ENCODE measurements around the gene CNIH2. TPM values are rescaled to one million over a fixed set of nuclear protein-coding genes. Genes with fewer than 3 reads are reported as not detected.
A peak's percentile ranks its signal among the peaks of the same experiment; 100 is the strongest.

CNIH2 gene
- total RNA-seq, 1 experiment from 2014 or later: 12.9 TPM

- peak; percentile 89; the same call in 1 of the 2 replicates for TF ChIP-seq NFE2L1 (CRISPR knock-in tag; IDR thresholded peaks at IDR 0.05)
- TF ChIP-seq, protein P1, sequence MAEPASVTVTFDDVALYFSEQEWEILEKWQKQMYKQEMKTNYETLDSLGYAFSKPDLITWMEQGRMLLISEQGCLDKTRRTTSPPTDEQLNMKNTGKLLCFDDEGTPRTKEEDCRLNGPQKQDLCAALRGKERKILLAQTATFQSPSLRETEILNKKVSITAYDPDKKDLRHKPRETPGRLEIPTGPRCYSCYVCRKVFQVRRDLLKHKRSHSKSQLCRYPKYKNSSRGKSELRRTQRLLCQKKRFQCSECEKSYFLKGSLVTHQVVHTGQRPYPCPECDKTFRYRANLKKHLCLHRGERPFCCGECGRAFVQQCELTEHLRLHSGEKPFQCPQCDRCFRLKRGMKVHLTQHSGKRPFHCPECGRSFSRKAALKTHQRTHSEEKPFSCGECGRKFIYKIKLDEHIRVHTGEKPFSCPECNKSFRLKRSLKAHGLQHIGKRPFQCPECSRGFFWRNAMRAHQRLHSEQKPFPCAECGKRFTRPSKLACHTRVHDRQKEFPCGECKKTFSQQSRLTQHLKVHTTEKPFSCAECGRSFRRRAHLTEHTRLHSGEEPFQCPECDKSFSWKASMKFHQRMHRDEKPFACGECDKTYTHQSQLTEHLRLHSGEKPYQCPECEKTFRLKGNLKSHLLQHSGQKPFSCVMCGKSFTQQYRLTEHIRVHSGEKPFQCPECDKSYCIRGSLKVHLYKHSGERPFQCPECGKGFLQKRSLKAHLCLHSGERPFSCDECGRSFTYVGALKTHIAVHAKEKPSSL (CRISPR knock-in tag; conservative IDR thresholded peaks at IDR 0.05): no peak
- no peak for TF ChIP-seq SOX15 (CRISPR knock-in tag; IDR thresholded peaks at IDR 0.05)
- peak; percentile 82 for TF ChIP-seq E2F5 (CRISPR knock-in tag; IDR thresholded peaks at IDR 0.05)
- TF ChIP-seq ZNF512 (CRISPR knock-in tag; IDR thresholded peaks at IDR 0.05; ENCODE audit: borderline replicate concordance): no peak; the same call in 1 of the 2 replicates
- TF ChIP-seq TEAD4 (CRISPR knock-in tag; IDR thresholded peaks at IDR 0.05): no peak
- peak; percentile 58; the same call in 1 of the 2 replicates for TF ChIP-seq ARID4B (CRISPR knock-in tag; IDR thresholded peaks at IDR 0.05; ENCODE audit: borderline replicate concordance)
- TF ChIP-seq NR1H2 (CRISPR knock-in tag; IDR thresholded peaks at IDR 0.05): no peak
- no peak for TF ChIP-seq ZNF532 (CRISPR knock-in tag; IDR thresholded peaks at IDR 0.05; ENCODE audit: borderline replicate concordance)
- TF ChIP-seq ETV6 (CRISPR knock-in tag; IDR thresholded peaks at IDR 0.05): peak; percentile 78
- no peak for TF ChIP-seq GTF2I (CRISPR knock-in tag; conservative IDR thresholded peaks at IDR 0.05)
- no peak; the same call in 1 of the 2 replicates for TF ChIP-seq SP1 (CRISPR knock-in tag; conservative IDR thresholded peaks at IDR 0.05)
- peak; percentile 94 for TF ChIP-seq RELA (CRISPR knock-in tag; IDR thresholded peaks at IDR 0.05; ENCODE audit: borderline replicate concordance)
- peak; percentile 90 for TF ChIP-seq TCF7 (CRISPR knock-in tag; IDR thresholded peaks at IDR 0.05; ENCODE audit: low read depth)
- peak; percentile 65; the same call in 1 of the 2 replicates for TF ChIP-seq E2F1 (CRISPR knock-in tag; IDR thresholded peaks at IDR 0.05)
- 0 out of 2 replicates have a peak, but pooled peaks have one; percentile 20 for TF ChIP-seq HMGXB4 (CRISPR knock-in tag; IDR thresholded peaks at IDR 0.05)
- TF ChIP-seq ELF4 (CRISPR knock-in tag; IDR thresholded peaks at IDR 0.05; ENCODE audit: low read depth): peak; percentile 89
- no peak for TF ChIP-seq TP53 (CRISPR knock-in tag; IDR thresholded peaks at IDR 0.05)
- TF ChIP-seq CBFB (CRISPR knock-in tag; IDR thresholded peaks at IDR 0.05; ENCODE audit: low read depth): no peak
- no peak for TF ChIP-seq NFYB (CRISPR knock-in tag; conservative IDR thresholded peaks at IDR 0.05; ENCODE audit: low read depth)
- TF ChIP-seq EMX1 (CRISPR knock-in tag; IDR thresholded peaks at IDR 0.05): no peak
- TF ChIP-seq OVOL2 (CRISPR knock-in tag; IDR thresholded peaks at IDR 0.05; ENCODE audit: borderline replicate concordance): no peak
Observed at GRCh38 chr11:66289548-66290329, 11.8 kb downstream of the CNIH2 start (continued).

All from WTC11 (cell line).